Esophagus muscularis mucosa (tissue), 3 donors: ENCODE measurements around the gene MAP2.

ENCODE experiments used
- POLR2A ChIP-seq: fragments of 450-650 bp; IDR thresholded peaks from one replicate; pipeline ENCODE4 v1.6.1; 2017; ENCODE audit warnings: antibody characterized with exemption, moderate library complexity, mild to moderate bottlenecking, low read depth
- POLR2AphosphoS5 ChIP-seq, 2 donors: sonication (generic); formaldehyde crosslinking; IDR thresholded peaks; one replicate each; pipeline ENCODE4 v1.6.1; 2017; ENCODE audit warnings: antibody characterized with exemption in 2 of 2
- TF ChIP-seq, protein P1 (sequence below), 3 experiments: fragments of 200-600 bp in 2 of 3; fragments of 450-650 bp in 1 of 3; sonication (generic) in 2 of 3; IDR thresholded peaks; one replicate each; pipeline ENCODE4 v1.5.1; 2017 to 2019; ENCODE audit warnings: antibody characterized with exemption in 3 of 3, mild to moderate bottlenecking in 2 of 3, moderate library complexity in 1 of 3

DNA sequence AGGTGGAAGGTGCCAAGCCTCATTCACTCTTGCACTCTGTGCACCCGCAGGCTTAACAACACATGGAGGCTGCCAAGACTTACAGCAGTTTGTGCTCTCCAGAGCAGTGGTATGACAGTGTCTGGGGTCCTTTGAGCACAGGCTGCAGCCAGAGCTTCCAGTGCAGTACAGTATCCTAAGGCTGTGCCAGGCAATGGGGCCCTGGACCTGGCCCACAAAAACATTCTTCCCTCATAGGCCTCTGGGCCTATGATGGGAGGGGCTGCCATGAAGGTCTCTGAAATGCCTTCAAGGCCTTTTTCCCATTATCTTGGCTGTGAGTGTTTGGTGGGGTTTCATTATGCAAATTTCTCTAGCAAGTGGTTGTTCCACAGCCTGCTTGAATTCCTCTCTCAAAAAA lies 74.8 kb downstream of the MAP2 start:
- TF ChIP-seq, protein P1, sequence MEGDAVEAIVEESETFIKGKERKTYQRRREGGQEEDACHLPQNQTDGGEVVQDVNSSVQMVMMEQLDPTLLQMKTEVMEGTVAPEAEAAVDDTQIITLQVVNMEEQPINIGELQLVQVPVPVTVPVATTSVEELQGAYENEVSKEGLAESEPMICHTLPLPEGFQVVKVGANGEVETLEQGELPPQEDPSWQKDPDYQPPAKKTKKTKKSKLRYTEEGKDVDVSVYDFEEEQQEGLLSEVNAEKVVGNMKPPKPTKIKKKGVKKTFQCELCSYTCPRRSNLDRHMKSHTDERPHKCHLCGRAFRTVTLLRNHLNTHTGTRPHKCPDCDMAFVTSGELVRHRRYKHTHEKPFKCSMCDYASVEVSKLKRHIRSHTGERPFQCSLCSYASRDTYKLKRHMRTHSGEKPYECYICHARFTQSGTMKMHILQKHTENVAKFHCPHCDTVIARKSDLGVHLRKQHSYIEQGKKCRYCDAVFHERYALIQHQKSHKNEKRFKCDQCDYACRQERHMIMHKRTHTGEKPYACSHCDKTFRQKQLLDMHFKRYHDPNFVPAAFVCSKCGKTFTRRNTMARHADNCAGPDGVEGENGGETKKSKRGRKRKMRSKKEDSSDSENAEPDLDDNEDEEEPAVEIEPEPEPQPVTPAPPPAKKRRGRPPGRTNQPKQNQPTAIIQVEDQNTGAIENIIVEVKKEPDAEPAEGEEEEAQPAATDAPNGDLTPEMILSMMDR (IDR thresholded peaks at IDR 0.05): no peak
- TF ChIP-seq POLR2AphosphoS5 (IDR thresholded peaks at IDR 0.05): no peak
- TF ChIP-seq POLR2A: no peak
